Endothelial cell of umbilical vein (primary cell): Measurements from ENCODE around the gene BLOC1S3. TPM values are rescaled to one million over a fixed set of nuclear protein-coding genes. Genes with fewer than 3 reads are reported as not detected.

Experiments
- BruUV-seq: library from RNA; stranded (reverse); fragments of 400-500 nt; replicated peaks from 2 replicates; lab custom pipeline; 2021; lab: Mats Ljungman, UMichigan
- CTCF ChIA-PET: fragments of 300-600, 350-600 bp; sonication (Branson Sonifier 250); formaldehyde crosslinking; loops from one replicate; lab custom pipeline; 2021; ENCODE audit warnings: antibody characterized with exemption, inconsistent platforms; lab: Charles Lee
- POLR2A ChIA-PET: fragments of 300-600, 350-600 bp; sonication (Branson Sonifier 250); formaldehyde crosslinking; loops from one replicate; lab custom pipeline; 2021; ENCODE audit warnings: antibody characterized with exemption, inconsistent platforms; lab: Charles Lee
- DNase-seq: peaks from one replicate; pipeline ENCODE4 v3.0.0-alpha.2; 2011; ENCODE audit warnings: low read depth, low spot score
- FAIRE-seq: peaks from 2 replicates; lab custom pipeline; 2011; peaks lifted over from hg19 to GRCh38; lab: Jason Lieb, UNC
- H2AFZ ChIP-seq: 2 replicates; pipeline ENCODE4 v1.6.0; 2012; ENCODE audit warnings: low read depth, low read length, control low read depth, inconsistent platforms
- H3K27ac ChIP-seq: 2 replicates; pipeline ENCODE4 v1.5.1; 2011; ENCODE audit warnings: low read depth, mild to moderate bottlenecking, control low read depth, low read length, moderate library complexity; ENCODE audit not compliant: insufficient read depth
- H3K27me3 ChIP-seq, 2 experiments: 2 replicates each; pipeline versions ENCODE4 v1.6.0 to v1.6.1; 2011; ENCODE audit warnings: low read length in 2 of 2, mixed read lengths in 1 of 2; ENCODE audit not compliant: control insufficient read depth in 2 of 2, insufficient read depth in 2 of 2
- H3K36me3 ChIP-seq, 2 experiments: 2 replicates in 1 of 2; 3 replicates in 1 of 2; pipeline ENCODE4 v1.5.1; 2011; ENCODE audit warnings: low read length in 2 of 2, mild to moderate bottlenecking in 1 of 2, moderate library complexity in 1 of 2; ENCODE audit not compliant: control insufficient read depth in 2 of 2, insufficient read depth in 2 of 2; ENCODE audit errors: extremely low read depth in 1 of 2
- H3K4me1 ChIP-seq: 3 replicates; pipeline ENCODE4 v1.5.1; 2011; ENCODE audit warnings: mild to moderate bottlenecking, low read length; ENCODE audit not compliant: control insufficient read depth, insufficient read depth; ENCODE audit errors: extremely low read depth
- H3K4me2 ChIP-seq: 2 replicates; pipeline ENCODE4 v1.6.1; 2011; ENCODE audit warnings: low read length, control low read depth, mixed read lengths; ENCODE audit not compliant: insufficient read depth
- H3K4me3 ChIP-seq, 3 experiments: fragments of 200-600 bp in 1 of 3; sonication (generic), shearing (Covaris generic) in 1 of 3; replicated peaks in 1 of 3; 2 replicates each; pipeline ENCODE4 v1.5.1; 2011 to 2016; ENCODE audit warnings: control low read depth in 3 of 3, low read length in 3 of 3, mild to moderate bottlenecking in 2 of 3, inconsistent platforms in 1 of 3, low read depth in 1 of 3, moderate library complexity in 1 of 3; ENCODE audit not compliant: insufficient read depth in 1 of 3
- H3K79me2 ChIP-seq: 2 replicates; pipeline ENCODE4 v1.6.0; 2012; ENCODE audit warnings: low read length, inconsistent platforms; ENCODE audit not compliant: control insufficient read depth, insufficient read depth
- H3K9ac ChIP-seq: replicated peaks from 2 replicates; pipeline ENCODE3; 2011; ENCODE audit warnings: low read length, control low read depth; ENCODE audit not compliant: insufficient read depth; ENCODE audit errors: extremely low read depth
- H3K9me1 ChIP-seq: replicated peaks from 3 replicates; pipeline ENCODE4 v1.6.0; 2011; ENCODE audit warnings: mild to moderate bottlenecking, low read length; ENCODE audit not compliant: control insufficient read depth, insufficient read depth; ENCODE audit errors: extremely low read depth
- H3K9me3 ChIP-seq: replicated peaks from 2 replicates; pipeline ENCODE4 v1.5.1; 2012; ENCODE audit warnings: low read length, inconsistent platforms; ENCODE audit not compliant: control insufficient read depth, insufficient read depth
- H4K20me1 ChIP-seq: replicated peaks from 2 replicates; pipeline ENCODE3; 2011; ENCODE audit warnings: mild to moderate bottlenecking, low read length; ENCODE audit not compliant: control insufficient read depth, insufficient read depth; ENCODE audit errors: extremely low read depth
- CTCF ChIP-seq, 2 donors: IDR thresholded peaks; 1 replicate in 1 of 2; 2 replicates in 1 of 2; pipeline ENCODE4 v1.5.1; 2011; ENCODE audit warnings: low read length in 2 of 2, mild to moderate bottlenecking in 2 of 2, moderate library complexity in 2 of 2, control low read depth in 1 of 2, inconsistent platforms in 1 of 2, low read depth in 1 of 2; ENCODE audit not compliant: insufficient read depth in 1 of 2; ENCODE audit errors: extremely low read depth in 1 of 2
- FOS ChIP-seq: IDR thresholded peaks from 2 replicates; pipeline ENCODE4 v1.6.1; 2011; ENCODE audit warnings: mild to moderate bottlenecking, low read length, moderate library complexity, borderline replicate concordance; ENCODE audit not compliant: insufficient read depth
- GATA2 ChIP-seq: IDR thresholded peaks from 2 replicates; pipeline ENCODE4 v1.7.0; 2011; ENCODE audit warnings: low read depth, mild to moderate bottlenecking, moderate library complexity, mixed read lengths, low read length; ENCODE audit not compliant: insufficient read length, insufficient read depth
- JUN ChIP-seq: IDR thresholded peaks from 2 replicates; pipeline ENCODE4 v1.6.1; 2011; ENCODE audit warnings: borderline replicate concordance, low read depth; ENCODE audit not compliant: insufficient read length, insufficient read depth
- MYC ChIP-seq: IDR thresholded peaks from one replicate; pipeline ENCODE4 v1.6.1; 2011; ENCODE audit warnings: mild to moderate bottlenecking, low read depth, low read length
- dilution Hi-C: fragments of 300-500 bp; cut with MboI; formaldehyde crosslinking; loops from one replicate; pipeline ENCODE4 v1.15.0; 2019; ENCODE audit warnings: low sequenced_read_pairs; ENCODE audit not compliant: extremely low pct_ligation_motif_present
- intact Hi-C: fragments of 100-400 bp; cut with micrococcal nuclease; formaldehyde crosslinking; loops from one replicate; pipeline ENCODE4 v1.10.0; 2022
- polyA plus RNA-seq, 4 experiments: library from polyadenylated mRNA; depleted of rRNA in 3 of 4; stranded (reverse) in 3 of 4; unstranded in 1 of 4; fragments of >200 nt; gene quantifications; 2 replicates each; pipeline versions ENCODE4 v1.2.1 to v1.2.3, GENCODE V29; 2011 to 2012; ENCODE audit warnings: missing spikeins in 1 of 4
- total RNA-seq: library from RNA; stranded (reverse); gene quantifications from 2 replicates; pipeline ENCODE4 v1.2.3, GENCODE V29; 2021

Gene BLOC1S3
- total and polyA plus RNA-seq, 2 donors (not counting 3 experiments of a cell fraction or from before 2014, with no cell fraction given): 13.6 to 17.4 TPM

- H3K4me3 ChIP-seq: no peak overlapping the region
- H3K4me2 ChIP-seq: no peak overlapping the region
- TF ChIP-seq CTCF (IDR thresholded peaks at IDR 0.05; ENCODE audit: extremely low read depth in 1 of 2, insufficient read depth in 1 of 2, low read depth in 1 of 2, low read length in 2 of 2): no peak
- TF ChIP-seq FOS: no peak
- TF ChIP-seq MYC: no peak
- TF ChIP-seq JUN: no peak
- no peak for TF ChIP-seq GATA2
- dilution Hi-C loops (no loop called here), intact Hi-C loops (no loop called here)
- no TSS peak for BruUV-seq
- FAIRE-seq (no peak), DNase-seq (no peak)
- H3K79me2 ChIP-seq: no peaks in the 10 kb centered on the region
- ChIA-PET CTCF (no interaction called here), POLR2A (no interaction called here)
- no peaks in the 10 kb centered on the region for H3K36me3 ChIP-seq
- no peak overlapping the region for H2AFZ ChIP-seq
- H3K27ac ChIP-seq: no peak overlapping the region
- H3K9me3 ChIP-seq: no peaks in the 10 kb centered on the region
- H3K9me1 ChIP-seq: no peaks in the 10 kb centered on the region
- H4K20me1 ChIP-seq: no peaks in the 10 kb centered on the region
- H3K4me1 ChIP-seq: peaks cover 11% of the 10 kb centered on the region
- no peaks in the 10 kb centered on the region for H3K27me3 ChIP-seq
- no peak overlapping the region for H3K9ac ChIP-seq
Measured at GRCh38 chr19:45158503-45159209, 19.9 kb upstream of the BLOC1S3 start.
